Measurements from ENCODE around the gene NXNL1.

Gene NXNL1

DNA sequence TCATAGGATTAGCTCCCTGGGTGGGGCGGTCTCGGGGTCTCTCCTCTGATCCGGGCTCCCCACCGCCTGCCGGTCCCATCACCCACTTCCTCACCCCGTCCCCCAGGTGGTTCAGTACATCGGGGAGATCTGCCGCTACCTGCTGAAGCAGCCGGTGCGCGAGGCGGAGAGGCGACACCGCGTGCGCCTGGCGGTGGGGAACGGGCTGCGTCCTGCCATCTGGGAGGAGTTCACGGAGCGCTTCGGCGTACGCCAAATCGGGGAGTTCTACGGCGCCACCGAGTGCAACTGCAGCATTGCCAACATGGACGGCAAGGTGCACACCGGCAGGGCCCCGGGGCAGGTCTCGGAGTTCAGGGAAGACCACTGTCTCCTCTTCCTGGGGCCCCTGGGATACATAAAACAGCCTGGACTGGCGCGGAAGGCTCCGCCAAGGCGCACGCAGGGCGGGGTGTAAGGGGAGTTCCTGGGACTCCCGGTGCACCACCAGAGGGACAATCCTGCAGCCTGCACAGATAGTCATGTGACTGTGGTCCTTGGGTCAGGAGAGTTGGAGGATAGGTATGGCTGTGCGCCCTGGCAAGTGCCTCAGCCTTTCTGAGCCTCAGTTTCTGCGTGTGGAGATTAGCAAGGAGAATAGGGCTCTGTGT, 36.5 kb upstream of the NXNL1 start:
- Histone ChIP-seq H3K4me3 (ENCODE audit: low read length in 2 of 2) (no peak overlapping the region), H3K4me1 (ENCODE audit: control insufficient read depth, insufficient read depth, low read length) (peaks cover 3% of the 10 kb centered on the region), H3K36me3 (ENCODE audit: control insufficient read depth in 2 of 2, insufficient read depth in 2 of 2, low read length in 2 of 2) (peaks cover 8 to 9% of the 10 kb centered on the region in 2 donors), H3K9ac (ENCODE audit: low read length in 2 of 2) (no peak overlapping the region), H3K27me3 (ENCODE audit: control insufficient read depth in 1 of 2, insufficient read depth in 2 of 2, low read length in 2 of 2) (no peaks in the 10 kb centered on the region), H3K9me3 (ENCODE audit: control insufficient read depth in 2 of 2, low read length in 2 of 2) (no peaks in the 10 kb centered on the region), H3K27ac (ENCODE audit: low read length) (no peak overlapping the region)

DNA sequence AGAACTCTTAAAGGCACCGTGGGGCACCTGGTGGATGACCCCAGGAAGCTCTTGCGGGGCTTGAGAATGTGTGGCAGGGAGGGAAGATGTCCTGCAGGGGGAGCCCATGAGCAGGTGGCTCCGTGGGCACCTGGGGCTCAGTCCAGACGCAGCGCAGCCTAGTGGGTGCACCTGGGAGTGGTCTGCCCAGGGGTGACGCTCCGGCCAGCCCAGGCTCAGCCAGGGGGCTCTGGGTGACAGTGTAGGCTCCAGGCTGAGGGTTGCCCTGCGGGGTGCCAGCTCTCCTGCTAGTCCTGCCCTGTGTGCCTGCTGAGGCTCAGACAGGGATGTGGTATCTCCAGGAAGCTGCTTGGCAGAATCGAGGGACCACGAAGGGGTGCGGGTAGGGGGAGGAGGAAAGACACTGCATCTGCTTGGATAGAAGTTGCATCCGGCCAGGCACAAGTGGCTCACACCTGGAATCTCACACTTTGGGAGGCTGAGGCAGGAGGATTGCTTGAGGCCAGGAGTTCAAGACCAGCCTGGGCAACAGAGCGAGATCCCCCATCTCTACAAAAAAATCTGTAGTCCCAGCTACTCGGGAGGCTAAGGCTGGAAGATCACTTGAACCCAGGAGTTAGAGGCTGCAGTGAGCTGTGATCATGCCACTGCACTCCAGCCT, 35.7 kb upstream of the NXNL1 start:
- H3K27me3 ChIP-seq (ENCODE audit: control insufficient read depth in 1 of 2, insufficient read depth in 2 of 2, low read length in 2 of 2), result no peaks in the 10 kb centered on the region
- no peak overlapping the region for H3K4me3 ChIP-seq (ENCODE audit: low read length in 2 of 2)
- no peaks in the 10 kb centered on the region for H3K9me3 ChIP-seq (ENCODE audit: control insufficient read depth in 2 of 2, low read length in 2 of 2)
- peaks cover 8 to 9% of the 10 kb centered on the region in 2 donors for H3K36me3 ChIP-seq (ENCODE audit: control insufficient read depth in 2 of 2, insufficient read depth in 2 of 2, low read length in 2 of 2)
- H3K4me1 ChIP-seq (ENCODE audit: control insufficient read depth, insufficient read depth, low read length), result peaks cover 3% of the 10 kb centered on the region
- H3K9ac ChIP-seq (ENCODE audit: low read length in 2 of 2), result no peak overlapping the region
- no peak overlapping the region for H3K27ac ChIP-seq (ENCODE audit: low read length)

DNA sequence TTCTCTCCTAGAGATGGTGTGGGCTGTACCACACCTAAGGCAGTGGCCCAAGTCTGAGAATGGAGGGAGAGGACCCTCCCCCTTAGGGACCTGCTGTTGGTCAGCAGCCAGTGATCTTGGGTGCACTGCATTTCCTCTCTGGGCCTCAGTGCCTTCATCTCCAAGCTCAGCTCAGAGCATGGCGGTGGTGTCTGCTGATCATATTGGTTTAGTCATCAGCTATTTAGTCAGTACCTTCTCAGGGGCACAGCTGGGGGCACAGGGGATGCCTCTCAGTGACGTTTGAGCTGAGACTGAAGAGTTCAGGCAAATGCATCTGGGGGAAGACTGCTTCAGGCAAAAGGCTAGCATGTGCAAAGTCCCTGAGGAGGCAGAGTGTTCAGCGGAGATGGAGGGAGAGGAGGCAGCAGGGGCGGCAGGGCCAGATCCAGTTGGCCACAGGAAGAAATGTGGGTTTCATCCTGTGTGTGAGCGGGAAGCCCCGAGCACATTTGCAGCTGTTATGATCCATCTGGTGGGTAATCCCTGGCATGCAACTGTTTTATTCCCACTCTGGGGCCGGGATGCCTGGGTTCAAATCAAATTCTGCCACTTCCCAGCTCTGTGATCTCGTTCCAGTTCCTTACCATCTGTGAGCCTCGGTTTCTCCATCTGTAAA, 35.0 kb upstream of the NXNL1 start:
- H3K9ac ChIP-seq (ENCODE audit: low read length in 2 of 2), result no peak overlapping the region

DNA sequence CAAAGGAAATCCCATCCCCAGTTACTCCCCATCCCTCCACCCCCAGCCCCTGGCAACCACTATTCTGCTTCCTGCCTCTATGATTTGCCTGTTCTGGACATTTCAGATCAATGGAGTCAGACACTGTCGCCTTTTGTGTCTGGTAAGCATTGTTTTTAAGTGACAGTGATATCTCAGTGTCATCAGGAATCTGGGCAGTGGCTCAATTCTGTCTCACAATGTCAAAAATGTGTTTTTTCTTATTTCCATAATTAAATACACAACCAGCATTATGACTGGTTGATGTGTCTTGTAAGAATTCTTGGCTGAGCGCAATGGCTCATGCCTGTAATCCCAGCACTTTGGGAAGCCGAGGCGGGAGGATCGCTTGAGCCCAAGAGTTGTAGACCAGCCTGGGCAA, 30.6 kb upstream of the NXNL1 start:
- peaks cover 2% of the 10 kb centered on the region for H3K4me1 ChIP-seq (ENCODE audit: control insufficient read depth, insufficient read depth, low read length)
- no peak overlapping the region for H3K4me3 ChIP-seq (ENCODE audit: low read length in 2 of 2)
- H3K27ac ChIP-seq (ENCODE audit: low read length), result no peak overlapping the region
- H3K27me3 ChIP-seq (ENCODE audit: control insufficient read depth in 1 of 2, insufficient read depth in 2 of 2, low read length in 2 of 2), result no peaks in the 10 kb centered on the region
- no peaks in the 10 kb centered on the region for H3K9me3 ChIP-seq (ENCODE audit: control insufficient read depth in 2 of 2, low read length in 2 of 2)
- H3K36me3 ChIP-seq (ENCODE audit: control insufficient read depth in 2 of 2, insufficient read depth in 2 of 2, low read length in 2 of 2), result peaks cover 0 to 3% of the 10 kb centered on the region in 2 donors
- H3K9ac ChIP-seq (ENCODE audit: low read length in 2 of 2), result no peak overlapping the region

More for the DNA sequence above, 35.0 kb upstream of the NXNL1 start:
- Histone ChIP-seq H3K4me1 (ENCODE audit: control insufficient read depth, insufficient read depth, low read length) (peaks cover 3% of the 10 kb centered on the region), H3K36me3 (ENCODE audit: control insufficient read depth in 2 of 2, insufficient read depth in 2 of 2, low read length in 2 of 2) (peaks cover 3 to 5% of the 10 kb centered on the region in 2 donors), H3K27ac (ENCODE audit: low read length) (no peak overlapping the region), H3K9me3 (ENCODE audit: control insufficient read depth in 2 of 2, low read length in 2 of 2) (no peaks in the 10 kb centered on the region), H3K27me3 (ENCODE audit: control insufficient read depth in 1 of 2, insufficient read depth in 2 of 2, low read length in 2 of 2) (no peaks in the 10 kb centered on the region), H3K4me3 (ENCODE audit: low read length in 2 of 2) (no peak overlapping the region)

DNA sequence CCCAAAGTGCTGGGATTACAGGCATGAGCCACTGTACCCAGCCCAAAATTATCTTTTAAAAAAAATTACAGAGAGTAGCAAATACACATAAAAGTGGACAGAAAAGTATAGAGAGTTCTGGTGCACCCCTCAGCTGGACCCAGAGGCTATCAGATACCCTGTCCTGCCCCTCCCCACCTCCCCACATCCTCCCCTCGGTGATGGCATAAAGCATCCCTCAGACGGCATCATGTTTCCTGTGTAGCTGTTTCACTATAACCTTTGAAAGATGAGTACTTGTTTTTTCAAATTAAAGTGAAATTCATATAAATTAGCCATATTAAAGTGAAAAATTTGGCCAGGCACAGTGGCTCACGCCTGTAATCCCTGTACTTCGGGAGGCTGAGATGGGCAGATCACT, 29.7 kb upstream of the NXNL1 start:
- Histone ChIP-seq H3K9me3 (ENCODE audit: control insufficient read depth in 2 of 2, low read length in 2 of 2) (no peaks in the 10 kb centered on the region), H3K27ac (ENCODE audit: low read length) (no peak overlapping the region), H3K27me3 (ENCODE audit: control insufficient read depth in 1 of 2, insufficient read depth in 2 of 2, low read length in 2 of 2) (no peaks in the 10 kb centered on the region), H3K36me3 (ENCODE audit: control insufficient read depth in 2 of 2, insufficient read depth in 2 of 2, low read length in 2 of 2) (peaks cover 0 to 3% of the 10 kb centered on the region in 2 donors), H3K4me3 (ENCODE audit: low read length in 2 of 2) (no peak overlapping the region), H3K9ac (ENCODE audit: low read length in 2 of 2) (no peak overlapping the region), H3K4me1 (ENCODE audit: control insufficient read depth, insufficient read depth, low read length) (peaks cover 2% of the 10 kb centered on the region)

DNA sequence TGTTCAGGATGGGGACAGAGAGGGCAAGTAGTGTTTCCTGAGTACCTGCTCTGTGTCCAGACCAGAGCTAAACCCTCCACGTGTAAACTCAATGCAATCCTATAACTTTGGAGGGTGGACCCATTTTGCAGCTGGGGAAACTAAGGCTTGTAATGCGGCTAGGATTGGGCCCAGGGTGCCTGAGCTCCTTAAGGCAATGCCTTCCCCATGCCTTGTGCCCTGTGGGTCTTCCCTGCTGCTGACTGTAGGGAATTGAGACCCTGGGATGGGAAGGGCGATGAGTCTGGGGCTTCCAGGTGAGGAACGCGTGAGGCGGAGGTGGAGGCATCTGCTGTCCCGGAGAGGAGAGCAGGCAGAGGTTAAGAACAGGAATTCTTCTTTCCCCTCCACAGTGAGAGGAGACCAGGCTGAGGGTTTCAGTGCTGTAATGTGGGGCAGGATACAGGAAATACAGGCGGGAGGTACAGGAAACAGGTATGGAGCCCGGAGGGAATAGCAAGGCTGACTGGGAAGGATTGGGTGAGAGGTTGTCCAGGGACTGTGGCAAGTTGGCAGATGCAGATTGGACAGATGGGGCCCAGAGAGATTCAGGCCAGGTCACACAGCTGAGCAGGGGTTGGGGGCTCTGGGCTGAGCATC, 28.8 kb upstream of the NXNL1 start:
- Histone ChIP-seq H3K27ac (ENCODE audit: low read length) (no peak overlapping the region), H3K36me3 (ENCODE audit: control insufficient read depth in 2 of 2, insufficient read depth in 2 of 2, low read length in 2 of 2) (peaks cover 0 to 3% of the 10 kb centered on the region in 2 donors), H3K4me3 (ENCODE audit: low read length in 2 of 2) (no peak overlapping the region), H3K27me3 (ENCODE audit: control insufficient read depth in 1 of 2, insufficient read depth in 2 of 2, low read length in 2 of 2) (no peaks in the 10 kb centered on the region), H3K9me3 (ENCODE audit: control insufficient read depth in 2 of 2, low read length in 2 of 2) (no peaks in the 10 kb centered on the region), H3K9ac (ENCODE audit: low read length in 2 of 2) (no peak overlapping the region), H3K4me1 (ENCODE audit: control insufficient read depth, insufficient read depth, low read length) (peaks cover 2% of the 10 kb centered on the region)

DNA sequence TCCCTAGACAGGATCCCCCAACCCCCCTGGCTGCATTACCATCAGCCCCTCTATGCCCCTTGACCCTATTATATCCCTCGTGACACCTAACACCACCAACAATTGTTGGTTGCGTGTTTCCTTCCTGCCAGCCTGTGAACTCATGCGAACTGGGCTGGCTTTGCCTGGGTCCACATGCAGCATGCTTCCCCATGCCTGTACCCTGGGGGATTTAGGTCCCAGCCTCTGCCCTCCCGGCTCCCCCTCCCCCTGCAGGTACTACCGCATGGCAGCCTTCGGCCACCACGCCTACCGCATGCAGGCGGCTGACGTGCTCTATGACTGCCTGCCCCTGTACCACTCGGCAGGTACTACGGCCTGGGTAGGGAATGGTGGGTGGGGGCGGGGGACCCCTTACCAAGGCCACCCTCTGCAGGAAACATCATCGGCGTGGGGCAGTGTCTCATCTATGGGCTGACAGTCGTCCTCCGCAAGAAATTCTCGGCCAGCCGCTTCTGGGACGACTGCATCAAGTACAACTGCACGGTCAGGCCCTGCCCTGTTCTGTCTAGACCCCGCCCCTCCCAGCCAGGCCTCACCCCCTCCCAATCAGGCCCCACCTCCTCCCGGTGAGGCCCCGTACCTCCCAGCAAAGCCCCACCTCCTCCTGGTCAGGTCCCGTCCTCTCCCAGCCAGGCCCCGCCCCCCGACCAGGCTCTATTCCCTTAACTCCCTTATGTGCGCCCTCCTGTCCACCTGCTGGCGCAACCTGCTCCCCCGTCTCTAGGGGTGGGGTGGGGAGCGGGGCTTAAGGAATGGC, 28.1 kb upstream of the NXNL1 start:
- Histone ChIP-seq H3K4me3 (ENCODE audit: low read length in 2 of 2) (no peak overlapping the region), H3K36me3 (ENCODE audit: control insufficient read depth in 2 of 2, insufficient read depth in 2 of 2, low read length in 2 of 2) (peaks cover 0 to 3% of the 10 kb centered on the region in 2 donors)

DNA sequence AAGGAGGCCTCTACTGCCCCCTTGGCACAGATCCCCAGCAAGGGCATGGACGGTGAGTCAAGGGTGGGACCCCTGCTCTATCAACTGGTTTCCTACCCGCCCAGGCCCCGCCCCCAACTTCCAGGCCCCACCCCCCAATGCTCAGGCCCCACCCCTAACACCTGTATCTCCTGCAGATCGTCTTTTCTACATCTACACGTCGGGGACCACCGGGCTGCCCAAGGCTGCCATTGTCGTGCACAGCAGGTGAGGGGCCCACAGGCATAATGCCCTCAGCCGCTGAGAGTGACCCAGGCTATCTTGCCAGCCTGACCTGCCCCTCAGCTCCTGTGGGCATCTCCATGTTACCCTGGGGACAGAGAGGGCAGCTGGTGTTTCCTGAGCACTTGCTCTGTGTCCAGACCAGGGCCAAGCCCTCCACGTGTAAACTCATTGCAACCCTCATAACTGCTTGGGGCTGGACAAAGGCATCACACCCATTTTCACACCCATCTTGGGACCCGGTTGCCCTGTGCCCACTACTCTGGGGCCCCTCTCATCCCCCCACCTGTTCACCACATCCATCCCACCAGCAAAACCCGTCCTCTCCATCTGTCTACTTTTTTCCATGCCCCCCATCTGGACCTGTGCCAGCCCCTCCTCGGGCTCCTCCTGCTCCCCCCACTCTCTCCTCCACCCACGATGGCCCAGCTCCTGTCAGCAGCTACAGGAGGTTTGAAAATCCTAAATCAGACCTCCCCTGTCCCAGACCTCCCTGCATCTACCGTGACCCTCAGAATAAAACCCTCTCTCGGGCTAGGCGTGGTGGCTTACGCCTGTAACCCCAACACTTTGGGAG, 26.8 kb upstream of the NXNL1 start:
- Histone ChIP-seq H3K27ac (ENCODE audit: low read length) (no peak overlapping the region), H3K4me3 (ENCODE audit: low read length in 2 of 2) (no peak overlapping the region), H3K9me3 (ENCODE audit: control insufficient read depth in 2 of 2, low read length in 2 of 2) (no peaks in the 10 kb centered on the region), H3K9ac (ENCODE audit: low read length in 2 of 2) (no peak overlapping the region), H3K36me3 (ENCODE audit: control insufficient read depth in 2 of 2, insufficient read depth in 2 of 2, low read length in 2 of 2) (peaks cover 0 to 3% of the 10 kb centered on the region in 2 donors), H3K4me1 (ENCODE audit: control insufficient read depth, insufficient read depth, low read length) (peaks cover 2% of the 10 kb centered on the region), H3K27me3 (ENCODE audit: control insufficient read depth in 1 of 2, insufficient read depth in 2 of 2, low read length in 2 of 2) (no peaks in the 10 kb centered on the region)

More for the DNA sequence above, 28.1 kb upstream of the NXNL1 start:
- Histone ChIP-seq H3K9ac (ENCODE audit: low read length in 2 of 2) (no peak overlapping the region), H3K4me1 (ENCODE audit: control insufficient read depth, insufficient read depth, low read length) (peaks cover 2% of the 10 kb centered on the region), H3K27me3 (ENCODE audit: control insufficient read depth in 1 of 2, insufficient read depth in 2 of 2, low read length in 2 of 2) (no peaks in the 10 kb centered on the region), H3K27ac (ENCODE audit: low read length) (no peak overlapping the region), H3K9me3 (ENCODE audit: control insufficient read depth in 2 of 2, low read length in 2 of 2) (no peaks in the 10 kb centered on the region)

DNA sequence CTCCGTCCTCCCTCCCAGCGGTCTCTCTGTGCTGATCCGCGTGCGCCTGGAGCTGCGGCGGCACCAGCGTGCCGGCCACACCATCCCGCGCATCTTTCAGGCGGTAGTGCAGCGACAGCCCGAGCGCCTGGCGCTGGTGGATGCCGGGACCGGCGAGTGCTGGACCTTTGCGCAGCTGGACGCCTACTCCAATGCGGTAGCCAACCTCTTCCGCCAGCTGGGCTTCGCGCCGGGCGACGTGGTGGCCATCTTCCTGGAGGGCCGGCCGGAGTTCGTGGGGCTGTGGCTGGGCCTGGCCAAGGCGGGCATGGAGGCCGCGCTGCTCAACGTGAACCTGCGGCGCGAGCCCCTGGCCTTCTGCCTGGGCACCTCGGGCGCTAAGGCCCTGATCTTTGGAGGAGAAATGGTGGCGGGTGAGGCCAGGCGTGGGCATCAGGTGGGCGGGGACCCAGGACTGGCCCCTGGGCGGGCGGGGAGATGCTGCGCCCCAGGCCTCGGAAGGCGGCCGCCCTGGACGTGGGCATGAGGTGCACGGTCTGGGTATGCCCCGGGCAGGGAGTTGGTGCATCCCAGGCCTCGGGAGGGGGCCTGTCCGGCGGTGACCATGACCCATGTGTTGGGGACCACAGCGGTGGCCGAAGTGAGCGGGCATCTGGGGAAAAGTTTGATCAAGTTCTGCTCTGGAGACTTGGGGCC, 26.0 kb upstream of the NXNL1 start:
- no peak overlapping the region for H3K9ac ChIP-seq (ENCODE audit: low read length in 2 of 2)
- no peaks in the 10 kb centered on the region for H3K9me3 ChIP-seq (ENCODE audit: control insufficient read depth in 2 of 2, low read length in 2 of 2)
- no peak overlapping the region for H3K4me3 ChIP-seq (ENCODE audit: low read length in 2 of 2)
- H3K4me1 ChIP-seq (ENCODE audit: control insufficient read depth, insufficient read depth, low read length), result peaks cover 2% of the 10 kb centered on the region
- peaks cover 0 to 3% of the 10 kb centered on the region in 2 donors for H3K36me3 ChIP-seq (ENCODE audit: control insufficient read depth in 2 of 2, insufficient read depth in 2 of 2, low read length in 2 of 2)
- no peaks in the 10 kb centered on the region for H3K27me3 ChIP-seq (ENCODE audit: control insufficient read depth in 1 of 2, insufficient read depth in 2 of 2, low read length in 2 of 2)
- no peak overlapping the region for H3K27ac ChIP-seq (ENCODE audit: low read length)
